ENCODE measurements around the gene LDLR.
"Not testable (repeated sequence)": the region's sequence is repeated elsewhere in the genome, so short reads cannot be mapped to it uniquely, and the experiment has no call there.

The LDLR gene

GRCh38 chr19:11177592-11177991, 88.3 kb downstream of the LDLR start:
- Histone ChIP-seq H3K4me1 (peaks cover 23% of the 10 kb centered on the region), H3K27ac (no peak overlapping the region), H3K36me3 (peaks cover 57% of the 10 kb centered on the region), H4K20me1 (no peaks in the 10 kb centered on the region; the same call in 1 of the 2 replicates), H3K4me3 (no peak overlapping the region), H3K27me3 (no peaks in the 10 kb centered on the region), H3K9me3 (no peaks in the 10 kb centered on the region), H3K9ac (no peak overlapping the region), H3K4me2 (no peak overlapping the region)
- TF ChIP-seq Cebpa-rat (IDR thresholded peaks at IDR 0.05): no peak

GRCh38 chr19:11179145-11179465, 89.8 kb downstream of the LDLR start:
- H4K20me1 ChIP-seq, H3K4me3 ChIP-seq, H3K9ac ChIP-seq, H3K9me3 ChIP-seq, H3K27ac ChIP-seq, H3K27me3 ChIP-seq: not testable (repeated sequence)
- peaks cover 55% of the 10 kb centered on the region for H3K36me3 ChIP-seq
- peak overlapping the region; percentile 75 for H3K4me2 ChIP-seq
- H3K4me1 ChIP-seq: peaks cover 23% of the 10 kb centered on the region

GRCh38 chr19:11179716-11180297, 90.5 kb downstream of the LDLR start:
- peaks cover 9% of the 10 kb centered on the region for H3K9me3 ChIP-seq
- H3K27ac ChIP-seq: peak overlapping the region; percentile 18; the same call in 1 of the 2 replicates
- no peak overlapping the region for H3K4me3 ChIP-seq
- no peaks in the 10 kb centered on the region; the same call in 1 of the 2 replicates for H4K20me1 ChIP-seq
- peaks cover 55% of the 10 kb centered on the region for H3K36me3 ChIP-seq
- H3K4me1 ChIP-seq: peaks cover 23% of the 10 kb centered on the region
- no peak for TF ChIP-seq Cebpa-rat (IDR thresholded peaks at IDR 0.05)
- peak overlapping the region; percentile 35 for H3K9ac ChIP-seq
- peak overlapping the region; percentile 75 for H3K4me2 ChIP-seq
- H3K27me3 ChIP-seq: no peaks in the 10 kb centered on the region

- H3K9ac ChIP-seq: peak overlapping the region; percentile 35; the same call in 1 of the 2 replicates
- no peak overlapping the region for H3K27ac ChIP-seq
- no peaks in the 10 kb centered on the region for H3K27me3 ChIP-seq
- no peaks in the 10 kb centered on the region; the same call in 1 of the 2 replicates for H4K20me1 ChIP-seq
- H3K9me3 ChIP-seq: peaks cover 9% of the 10 kb centered on the region
- H3K4me2 ChIP-seq: peak overlapping the region; percentile 75
- H3K4me1 ChIP-seq: peaks cover 28% of the 10 kb centered on the region
- no peak overlapping the region for H3K4me3 ChIP-seq
- peaks cover 55% of the 10 kb centered on the region for H3K36me3 ChIP-seq
- TF ChIP-seq Cebpa-rat (IDR thresholded peaks at IDR 0.05): no peak
These were observed 91.1 kb downstream of the LDLR start for GRCh38 chr19:11180346-11180745.

- not testable (repeated sequence) for H3K4me3 ChIP-seq, H3K9ac ChIP-seq, H3K27ac ChIP-seq, H4K20me1 ChIP-seq, H3K9me3 ChIP-seq, H3K4me2 ChIP-seq, H3K27me3 ChIP-seq
- Histone ChIP-seq H3K4me1 (peaks cover 34% of the 10 kb centered on the region), H3K36me3 (peaks cover 49% of the 10 kb centered on the region)
These were observed 91.7 kb downstream of the LDLR start for GRCh38 chr19:11180975-11181374.

- Histone ChIP-seq H3K4me2 (no peak overlapping the region), H3K9ac (no peak overlapping the region), H3K4me1 (peaks cover 39% of the 10 kb centered on the region), H4K20me1 (no peaks in the 10 kb centered on the region; the same call in 1 of the 2 replicates), H3K4me3 (no peak overlapping the region), H3K27ac (no peak overlapping the region), H3K36me3 (peaks cover 49% of the 10 kb centered on the region), H3K9me3 (peaks cover 9% of the 10 kb centered on the region), H3K27me3 (no peaks in the 10 kb centered on the region)
- TF ChIP-seq Cebpa-rat (IDR thresholded peaks at IDR 0.05): peak; percentile 86
These were observed 92.2 kb downstream of the LDLR start for GRCh38 chr19:11181488-11181887.

Data from BLaER1 (cell line).